Caco-2 (cell line): ENCODE data around the gene SPINT2. TPM values are rescaled to one million over a fixed set of nuclear protein-coding genes. Genes with fewer than 3 reads are reported as not detected.
A peak's percentile ranks its signal among the peaks of the same experiment; 100 is the strongest.

Experiments
- BruUV-seq: library from RNA; stranded (reverse); fragments of 400-500 nt; replicated peaks from 2 replicates; lab custom pipeline; 2021; lab: Mats Ljungman, UMichigan
- CTCF ChIA-PET: fragments of 300-600 bp; sonication (Branson Sonifier 250); formaldehyde crosslinking; loops from one replicate; lab custom pipeline; 2022; ENCODE audit warnings: antibody characterized with exemption; lab: Charles Lee
- POLR2A ChIA-PET: fragments of 300-600 bp; sonication (Branson Sonifier 250); formaldehyde crosslinking; loops from one replicate; lab custom pipeline; 2022; ENCODE audit warnings: antibody characterized with exemption; lab: Charles Lee
- DNase-seq, 2 experiments: peaks; one replicate each; pipeline versions ENCODE4 v3.0.0 to v3.0.0-alpha.2; 2020 to 2022
- H3K27me3 ChIP-seq: replicated peaks from 2 replicates; pipeline ENCODE4 v1.6.0; 2011; ENCODE audit warnings: low read length; ENCODE audit not compliant: control insufficient read depth, insufficient read depth
- H3K36me3 ChIP-seq: 2 replicates; pipeline ENCODE4 v1.5.1; 2011; ENCODE audit warnings: low read length; ENCODE audit not compliant: control insufficient read depth, insufficient read depth
- H3K4me1 ChIP-seq: fragments of 250-450 bp; sonication (Bioruptor Pico); 2 replicates; pipeline ENCODE4 v1.5.1; 2020; ENCODE audit warnings: mild to moderate bottlenecking
- H3K4me3 ChIP-seq: 2 replicates; pipeline ENCODE4 v1.5.1; 2011; ENCODE audit warnings: low read depth, mild to moderate bottlenecking, control low read depth, low read length
- H3K9me3 ChIP-seq: fragments of 250-450 bp; sonication (Bioruptor Pico); 2 replicates; pipeline ENCODE4 v1.5.1; 2020; ENCODE audit warnings: mild to moderate bottlenecking, moderate library complexity
- H3K27ac Mint-ChIP-seq: one replicate; pipeline ENCODE4 v1.8.0; 2022; ENCODE audit warnings: mixed read lengths; ENCODE audit not compliant: unreplicated experiment
- H3K27me3 Mint-ChIP-seq: one replicate; pipeline ENCODE4 v1.8.0; 2022; ENCODE audit warnings: mixed read lengths; ENCODE audit not compliant: insufficient read depth, unreplicated experiment
- H3K36me3 Mint-ChIP-seq: one replicate; pipeline ENCODE4 v1.8.0; 2022; ENCODE audit warnings: mild to moderate bottlenecking, mixed read lengths; ENCODE audit not compliant: insufficient read depth, unreplicated experiment
- H3K4me1 Mint-ChIP-seq: one replicate; pipeline ENCODE4 v1.8.0; 2022; ENCODE audit warnings: low read depth, mixed read lengths; ENCODE audit not compliant: unreplicated experiment
- H3K4me3 Mint-ChIP-seq: one replicate; pipeline ENCODE4 v1.8.0; 2022; ENCODE audit warnings: mild to moderate bottlenecking, moderate library complexity, mixed read lengths; ENCODE audit not compliant: unreplicated experiment
- H3K9me3 Mint-ChIP-seq: one replicate; pipeline ENCODE4 v1.8.0; 2022; ENCODE audit warnings: mixed read lengths; ENCODE audit not compliant: unreplicated experiment
- intact Hi-C: fragments of 100-400 bp; cut with micrococcal nuclease; formaldehyde crosslinking; loops from one replicate; pipeline ENCODE4 v1.10.0; 2022; ENCODE audit not compliant: unreplicated experiment
- total RNA-seq: library from RNA; stranded (reverse); gene quantifications from 2 replicates; pipeline ENCODE4 v1.2.3, GENCODE V29; 2022
- TF ChIP-seq, protein P1 (sequence below), 2 experiments: fragments of 200-600 bp in 1 of 2; IDR thresholded peaks; 1 replicate in 1 of 2; 2 replicates in 1 of 2; pipeline versions ENCODE4 v1.5.1 to v1.8.0; 2011 to 2022; ENCODE audit warnings: antibody characterized with exemption in 1 of 2, control low read depth in 1 of 2, inconsistent platforms in 1 of 2, low read depth in 1 of 2, low read length in 1 of 2, mild to moderate bottlenecking in 1 of 2, moderate library complexity in 1 of 2; ENCODE audit not compliant: insufficient read depth in 1 of 2, severe bottlenecking in 1 of 2, unreplicated experiment in 1 of 2

SPINT2 gene
- total RNA-seq, 1 experiment from 2014 or later = 748 TPM

DNA sequence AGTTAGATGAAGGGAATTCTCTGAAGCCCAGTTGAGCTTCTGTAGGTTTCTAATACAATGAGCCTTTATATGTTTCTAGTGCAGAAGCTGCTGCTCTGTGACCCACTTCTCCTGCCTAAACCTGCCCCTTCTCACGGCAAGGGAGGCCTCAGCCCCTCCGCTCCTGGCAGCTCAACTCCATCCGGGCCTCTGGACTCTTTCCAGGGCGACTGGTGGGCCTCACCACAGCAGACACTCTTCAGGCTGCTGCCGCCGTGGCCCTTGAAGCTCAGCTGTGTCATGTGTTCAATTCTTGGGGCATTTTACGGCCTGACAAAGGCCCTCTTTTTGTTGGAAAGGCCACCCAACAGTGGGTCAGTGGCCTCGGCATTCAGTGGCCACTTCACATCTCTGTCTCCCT, 29.7 kb downstream of the SPINT2 start:
- Mint-ChIP-seq H3K27me3 (no peaks in the 10 kb centered on the region), H3K9me3 (no peaks in the 10 kb centered on the region), H3K4me1 (peaks cover 7% of the 10 kb centered on the region), H3K4me3 (no peak overlapping the region), H3K36me3 (peaks cover 85% of the 10 kb centered on the region), H3K27ac (no peak overlapping the region)
- intact Hi-C loops = no loop called here
- no peaks in the 10 kb centered on the region for H3K27me3 ChIP-seq
- no TSS peak for BruUV-seq
- peaks cover 14% of the 10 kb centered on the region for H3K4me1 ChIP-seq
- ChIA-PET POLR2A (no interaction called here), CTCF (interaction anchor here (0.5 kb wide), 2 partner anchors 11 to 51 kb away, joined by 3 to 4 read pairs; no protein-coding TSS in a partner anchor)
- no peak for DNase-seq
- TF ChIP-seq, protein P1, sequence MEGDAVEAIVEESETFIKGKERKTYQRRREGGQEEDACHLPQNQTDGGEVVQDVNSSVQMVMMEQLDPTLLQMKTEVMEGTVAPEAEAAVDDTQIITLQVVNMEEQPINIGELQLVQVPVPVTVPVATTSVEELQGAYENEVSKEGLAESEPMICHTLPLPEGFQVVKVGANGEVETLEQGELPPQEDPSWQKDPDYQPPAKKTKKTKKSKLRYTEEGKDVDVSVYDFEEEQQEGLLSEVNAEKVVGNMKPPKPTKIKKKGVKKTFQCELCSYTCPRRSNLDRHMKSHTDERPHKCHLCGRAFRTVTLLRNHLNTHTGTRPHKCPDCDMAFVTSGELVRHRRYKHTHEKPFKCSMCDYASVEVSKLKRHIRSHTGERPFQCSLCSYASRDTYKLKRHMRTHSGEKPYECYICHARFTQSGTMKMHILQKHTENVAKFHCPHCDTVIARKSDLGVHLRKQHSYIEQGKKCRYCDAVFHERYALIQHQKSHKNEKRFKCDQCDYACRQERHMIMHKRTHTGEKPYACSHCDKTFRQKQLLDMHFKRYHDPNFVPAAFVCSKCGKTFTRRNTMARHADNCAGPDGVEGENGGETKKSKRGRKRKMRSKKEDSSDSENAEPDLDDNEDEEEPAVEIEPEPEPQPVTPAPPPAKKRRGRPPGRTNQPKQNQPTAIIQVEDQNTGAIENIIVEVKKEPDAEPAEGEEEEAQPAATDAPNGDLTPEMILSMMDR (IDR thresholded peaks at IDR 0.05; ENCODE audit: insufficient read depth in 1 of 2, low read depth in 1 of 2, low read length in 1 of 2, severe bottlenecking in 1 of 2, unreplicated experiment in 1 of 2) = no peak
- no peaks in the 10 kb centered on the region for H3K9me3 ChIP-seq
- peaks cover 9% of the 10 kb centered on the region for H3K36me3 ChIP-seq
- H3K4me3 ChIP-seq = no peak overlapping the region

DNA sequence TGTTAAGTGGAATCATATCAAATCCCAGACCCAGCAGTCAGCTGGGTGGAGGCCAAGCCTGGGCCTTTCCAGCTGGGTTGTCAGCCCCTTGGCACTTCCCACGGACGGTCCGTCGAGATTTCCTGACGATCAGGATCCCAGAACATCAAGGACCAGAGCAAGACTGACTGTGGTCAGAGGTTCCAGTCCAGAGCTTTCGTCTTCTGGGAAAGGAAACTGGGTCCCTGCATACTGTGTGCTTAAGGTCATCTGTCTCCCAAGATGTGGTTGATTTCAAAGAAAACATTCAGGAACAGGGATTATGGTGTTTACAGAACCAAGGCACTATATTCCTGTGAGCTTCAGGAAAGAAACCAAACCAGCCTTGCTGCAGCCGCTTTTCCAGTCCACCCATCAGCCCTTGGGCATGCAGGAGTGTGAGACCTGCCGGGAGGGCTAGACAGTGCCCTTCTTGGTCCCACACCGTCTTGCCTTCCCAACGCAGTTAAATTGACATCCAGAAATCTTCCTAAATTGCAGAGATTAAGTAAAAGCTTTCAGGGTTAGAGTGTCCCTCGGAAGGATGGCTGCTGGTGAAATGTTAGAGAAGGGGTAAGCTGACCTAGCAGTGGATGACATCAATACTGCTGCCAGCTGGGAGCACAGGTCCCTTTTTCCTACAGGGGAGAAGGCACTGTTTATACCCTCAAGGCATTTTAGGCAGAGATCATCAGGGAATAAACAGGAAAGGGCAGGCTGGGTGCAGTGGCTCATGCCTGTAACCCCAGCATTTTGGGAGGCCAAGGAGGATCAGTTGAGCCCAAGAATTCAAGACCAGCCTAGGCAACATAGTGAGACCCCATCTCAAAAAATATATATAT, 34.7 kb downstream of the SPINT2 start:
- intact Hi-C loops = no loop called here
- Mint-ChIP-seq H3K4me1 (peaks cover 14% of the 10 kb centered on the region), H3K27me3 (no peaks in the 10 kb centered on the region), H3K9me3 (no peaks in the 10 kb centered on the region), H3K4me3 (peak overlapping the region; percentile 5), H3K27ac (peak overlapping the region; percentile 93), H3K36me3 (peaks cover 51% of the 10 kb centered on the region)
- ChIA-PET POLR2A (interaction anchor here (0.6 to 1.4 kb wide), 3 partner anchors 14 to 34 kb away, joined by 3 to 13 read pairs (median 3); no protein-coding TSS in a partner anchor), CTCF (interaction anchor here (0.7 to 1.3 kb wide), 2 partner anchors 18 to 30 kb away, joined by 4 to 5 read pairs; no protein-coding TSS in a partner anchor)
- Histone ChIP-seq H3K9me3 (no peaks in the 10 kb centered on the region), H3K4me3 (no peak overlapping the region), H3K36me3 (no peaks in the 10 kb centered on the region), H3K27me3 (no peaks in the 10 kb centered on the region), H3K4me1 (peaks cover 45% of the 10 kb centered on the region)
- BruUV-seq = no TSS peak
- no peak for DNase-seq
- TF ChIP-seq, protein P1 (IDR thresholded peaks at IDR 0.05; ENCODE audit: insufficient read depth in 1 of 2, low read depth in 1 of 2, low read length in 1 of 2, severe bottlenecking in 1 of 2, unreplicated experiment in 1 of 2) = no peak

DNA sequence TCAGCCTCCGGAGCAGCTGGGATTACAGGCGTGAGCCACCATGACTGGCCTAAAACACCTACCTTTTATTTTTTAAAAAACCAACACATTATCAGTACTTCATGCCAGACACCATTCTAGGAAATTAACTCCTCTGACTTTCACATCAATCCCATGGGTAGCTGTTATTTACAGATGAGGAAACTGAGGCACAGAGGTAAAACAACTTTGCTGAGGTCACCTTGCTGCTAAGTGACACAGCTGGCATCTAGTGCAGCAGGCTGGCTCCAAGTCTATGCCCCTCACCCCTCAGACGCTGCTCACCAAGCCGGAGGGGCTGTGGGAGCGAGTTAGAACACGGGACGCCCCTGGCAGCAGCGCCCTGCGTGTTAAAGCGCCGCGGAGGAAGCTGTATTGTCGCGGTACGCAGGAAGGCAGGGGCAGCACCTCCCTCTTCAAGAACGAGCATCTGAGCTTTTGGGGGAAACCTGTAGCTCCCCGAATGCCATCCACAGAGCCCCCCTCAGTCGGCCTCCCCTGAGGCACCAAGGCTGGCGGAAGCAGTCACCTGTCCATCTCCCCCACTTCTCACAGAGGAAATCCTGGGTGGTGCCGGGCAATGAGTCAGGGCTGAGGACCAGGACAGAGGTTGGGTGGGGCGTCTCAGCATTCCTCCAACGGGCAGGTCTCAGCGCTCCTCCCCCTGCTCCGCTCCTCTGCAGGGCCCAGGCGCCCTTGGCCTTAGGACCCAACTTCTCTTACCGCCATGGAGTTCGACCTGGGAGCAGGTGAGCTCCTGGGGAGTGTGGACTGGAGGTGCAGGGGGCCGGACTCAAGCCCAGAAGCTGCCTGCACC, 39.4 kb downstream of the SPINT2 start, which contains the start of gene C19orf33:
Gene C19orf33 (plus strand): TSS at position 735 of the 835 bp plus-strand sequence. CDS start 11 bp downstream, at position 746.
- no peaks in the 10 kb centered on the region for H3K9me3 Mint-ChIP-seq
- peaks cover 32% of the 10 kb centered on the region for H3K36me3 Mint-ChIP-seq
- Histone ChIP-seq H3K4me3 (peak within 1 kb of the TSS; percentile 33), H3K27me3 (no peaks in the 10 kb centered on the region), H3K9me3 (no peaks in the 10 kb centered on the region), H3K4me1 (peaks cover 49% of the 10 kb centered on the region), H3K36me3 (no peaks in the 10 kb centered on the region)
- peak within 1 kb of the TSS; percentile 84 for H3K27ac Mint-ChIP-seq
- CTCF ChIA-PET = interaction anchor here (0.5 to 0.9 kb wide), 3 partner anchors 36 to 283 kb away, joined by 3 to 4 read pairs (median 3); no protein-coding TSS in a partner anchor
- intact Hi-C loops = no loop called here
- TF ChIP-seq, protein P1 (IDR thresholded peaks at IDR 0.05; ENCODE audit: insufficient read depth in 1 of 2, low read depth in 1 of 2, low read length in 1 of 2, severe bottlenecking in 1 of 2, unreplicated experiment in 1 of 2) = no peak
- H3K4me3 Mint-ChIP-seq = peak within 1 kb of the TSS; percentile 66
- peaks cover 15% of the 10 kb centered on the region for H3K4me1 Mint-ChIP-seq
- POLR2A ChIA-PET = interaction anchor here (0.5 to 1.4 kb wide), 3 partner anchors 31 to 70 kb away, joined by 3 to 9 read pairs (median 4); partner anchors contain the start of genes PSMD8 and SPINT2
- BruUV-seq = TSS peak; percentile 56
- peak; percentile 70 to 84 for DNase-seq
- no peaks in the 10 kb centered on the region for H3K27me3 Mint-ChIP-seq
